ENCODE data around the gene ACAP1.

DNA sequence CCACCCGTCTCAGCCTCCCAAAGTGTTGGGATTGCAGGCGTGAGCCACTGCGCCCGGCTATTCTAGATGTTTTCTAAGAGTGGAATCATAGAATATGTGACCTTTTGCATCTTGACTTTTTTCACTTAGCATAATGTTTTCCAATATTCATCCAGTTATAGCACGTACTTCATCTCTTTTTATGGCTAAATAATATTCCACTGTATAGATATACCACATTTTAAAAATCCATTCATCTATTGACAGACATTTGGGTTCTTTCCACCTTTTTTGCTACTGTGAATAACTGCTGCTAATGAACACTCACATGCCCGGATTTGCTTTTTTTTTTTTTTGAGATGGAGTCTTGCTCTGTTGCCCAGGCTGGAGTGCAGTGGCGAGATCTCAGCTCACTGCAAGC lies 32.1 kb upstream of the ACAP1 start:
- no peak for TF ChIP-seq CTCF (IDR thresholded peaks at IDR 0.05; ENCODE audit: low read length)
- no peak for TF ChIP-seq EZH2 (IDR thresholded peaks at IDR 0.05; ENCODE audit: borderline replicate concordance, low read length)
